Osteoblast (primary cell): ENCODE results near the gene GPR179. TPM values are rescaled to one million over a fixed set of nuclear protein-coding genes. Genes with fewer than 3 reads are reported as not detected.
A peak's percentile ranks its signal among the peaks of the same experiment; 100 is the strongest.

Experiments
- DNase-seq: peaks from one replicate; pipeline ENCODE4 v3.0.0; 2011; ENCODE audit warnings: low spot score, mixed read lengths; ENCODE audit not compliant: insufficient read length; ENCODE audit errors: missing footprints
- H2AFZ ChIP-seq: 2 replicates; pipeline ENCODE4 v1.6.0; 2011; ENCODE audit warnings: mild to moderate bottlenecking, low read length
- H3K27ac ChIP-seq: 2 replicates; pipeline ENCODE4 v1.5.1; 2011; ENCODE audit warnings: mild to moderate bottlenecking, low read depth, low read length, moderate library complexity
- H3K27me3 ChIP-seq: 2 replicates; pipeline ENCODE4 v1.6.0; 2012; ENCODE audit warnings: mild to moderate bottlenecking, control low read depth, inconsistent platforms, low read length, moderate library complexity; ENCODE audit not compliant: insufficient read depth
- H3K36me3 ChIP-seq: 2 replicates; pipeline ENCODE4 v1.5.1; 2011; ENCODE audit warnings: mild to moderate bottlenecking, low read length, control low read depth, moderate library complexity; ENCODE audit not compliant: insufficient read depth
- H3K4me1 ChIP-seq: 2 replicates; pipeline ENCODE4 v1.5.1; 2011; ENCODE audit warnings: mild to moderate bottlenecking, low read length, control low read depth, moderate library complexity; ENCODE audit not compliant: insufficient read depth
- H3K4me2 ChIP-seq: 2 replicates; pipeline ENCODE4 v1.6.0; 2011; ENCODE audit warnings: mild to moderate bottlenecking, low read length; ENCODE audit not compliant: insufficient read depth
- H3K4me3 ChIP-seq: fragments of 200-600 bp; sonication (generic); 3 replicates; pipeline ENCODE4 v1.5.1; 2012; ENCODE audit warnings: mild to moderate bottlenecking, low read length, inconsistent platforms; ENCODE audit not compliant: insufficient read depth
- H3K79me2 ChIP-seq: 2 replicates; pipeline ENCODE4 v1.6.0; 2012; ENCODE audit warnings: mild to moderate bottlenecking, low read length, control low read depth, inconsistent platforms; ENCODE audit not compliant: insufficient read depth
- H3K9me3 ChIP-seq: 2 replicates; pipeline ENCODE4 v1.5.1; 2011; ENCODE audit warnings: low read depth, low read length, control low read depth
- H4K20me1 ChIP-seq: 2 replicates; pipeline ENCODE4 v1.6.0; 2012; ENCODE audit warnings: mild to moderate bottlenecking, low read length, control low read depth; ENCODE audit not compliant: insufficient read depth
- CTCF ChIP-seq: IDR thresholded peaks from 2 replicates; pipeline ENCODE4 v1.5.1; 2011; ENCODE audit warnings: mild to moderate bottlenecking, low read depth, low read length, moderate library complexity; ENCODE audit errors: extremely low read depth
- total RNA-seq: library from RNA; depleted of rRNA; stranded (reverse); fragments of >200 nt; gene quantifications from 2 replicates; pipeline ENCODE4 v1.2.3, GENCODE V29; 2012

Gene GPR179
- total RNA-seq, 1 donor = not detected

- no peaks in the 10 kb centered on the region for H4K20me1 ChIP-seq
- no peaks in the 10 kb centered on the region for H3K9me3 ChIP-seq
- H3K4me1 ChIP-seq = no peaks in the 10 kb centered on the region
- H2AFZ ChIP-seq = no peak overlapping the region
- H3K36me3 ChIP-seq = peaks cover 13% of the 10 kb centered on the region
- H3K4me2 ChIP-seq = no peak overlapping the region
- no peak overlapping the region for H3K4me3 ChIP-seq
- H3K27ac ChIP-seq = no peak overlapping the region
- H3K27me3 ChIP-seq = peaks cover 16% of the 10 kb centered on the region
- no peak for TF ChIP-seq CTCF
- H3K79me2 ChIP-seq = no peaks in the 10 kb centered on the region
- DNase-seq = peak; percentile 15
These were observed 19.5 kb downstream of the GPR179 start for GRCh38 chr17:38324141-38324697.

- Histone ChIP-seq H2AFZ (no peak overlapping the region), H3K36me3 (peaks cover 13% of the 10 kb centered on the region), H3K27me3 (peaks cover 3% of the 10 kb centered on the region), H3K4me1 (no peaks in the 10 kb centered on the region), H3K27ac (no peak overlapping the region), H3K9me3 (no peaks in the 10 kb centered on the region), H3K79me2 (no peaks in the 10 kb centered on the region), H3K4me3 (no peak overlapping the region), H4K20me1 (no peaks in the 10 kb centered on the region), H3K4me2 (no peak overlapping the region)
- DNase-seq = no peak
- no peak for TF ChIP-seq CTCF
These were observed 20.9 kb downstream of the GPR179 start for GRCh38 chr17:38322897-38323296.

- H3K4me1 ChIP-seq = no peaks in the 10 kb centered on the region
- no peak overlapping the region for H2AFZ ChIP-seq
- no peak overlapping the region for H3K4me3 ChIP-seq
- peak; percentile 49 for TF ChIP-seq CTCF
- H3K27me3 ChIP-seq = no peaks in the 10 kb centered on the region
- H4K20me1 ChIP-seq = no peaks in the 10 kb centered on the region
- H3K4me2 ChIP-seq = no peak overlapping the region
- no peaks in the 10 kb centered on the region for H3K79me2 ChIP-seq
- peaks cover 13% of the 10 kb centered on the region for H3K36me3 ChIP-seq
- H3K27ac ChIP-seq = no peak overlapping the region
- DNase-seq = peak; percentile 86
- no peaks in the 10 kb centered on the region for H3K9me3 ChIP-seq
These were observed 21.5 kb downstream of the GPR179 start for GRCh38 chr17:38322156-38322779.

- no peaks in the 10 kb centered on the region for H3K9me3 ChIP-seq
- no peak for TF ChIP-seq CTCF
- H3K79me2 ChIP-seq = no peaks in the 10 kb centered on the region
- H3K4me1 ChIP-seq = no peaks in the 10 kb centered on the region
- no peaks in the 10 kb centered on the region for H3K27me3 ChIP-seq
- no peak for DNase-seq
- no peak overlapping the region for H3K27ac ChIP-seq
- no peak overlapping the region for H2AFZ ChIP-seq
- no peak overlapping the region for H3K4me2 ChIP-seq
- peaks cover 14% of the 10 kb centered on the region for H3K36me3 ChIP-seq
- H3K4me3 ChIP-seq = no peak overlapping the region
- H4K20me1 ChIP-seq = no peaks in the 10 kb centered on the region
These were observed 23.3 kb downstream of the GPR179 start for GRCh38 chr17:38320482-38320881.
